GM12874 (cell line): ENCODE results near the gene PCDHGC5.

ENCODE experiments used
- TF ChIP-seq, protein P1 (sequence below): IDR thresholded peaks from 2 replicates; pipeline ENCODE4 v1.5.1; 2011; ENCODE audit warnings: low read depth, mild to moderate bottlenecking, control low read depth, low read length, moderate library complexity; ENCODE audit not compliant: insufficient read depth

Gene PCDHGC5

DNA sequence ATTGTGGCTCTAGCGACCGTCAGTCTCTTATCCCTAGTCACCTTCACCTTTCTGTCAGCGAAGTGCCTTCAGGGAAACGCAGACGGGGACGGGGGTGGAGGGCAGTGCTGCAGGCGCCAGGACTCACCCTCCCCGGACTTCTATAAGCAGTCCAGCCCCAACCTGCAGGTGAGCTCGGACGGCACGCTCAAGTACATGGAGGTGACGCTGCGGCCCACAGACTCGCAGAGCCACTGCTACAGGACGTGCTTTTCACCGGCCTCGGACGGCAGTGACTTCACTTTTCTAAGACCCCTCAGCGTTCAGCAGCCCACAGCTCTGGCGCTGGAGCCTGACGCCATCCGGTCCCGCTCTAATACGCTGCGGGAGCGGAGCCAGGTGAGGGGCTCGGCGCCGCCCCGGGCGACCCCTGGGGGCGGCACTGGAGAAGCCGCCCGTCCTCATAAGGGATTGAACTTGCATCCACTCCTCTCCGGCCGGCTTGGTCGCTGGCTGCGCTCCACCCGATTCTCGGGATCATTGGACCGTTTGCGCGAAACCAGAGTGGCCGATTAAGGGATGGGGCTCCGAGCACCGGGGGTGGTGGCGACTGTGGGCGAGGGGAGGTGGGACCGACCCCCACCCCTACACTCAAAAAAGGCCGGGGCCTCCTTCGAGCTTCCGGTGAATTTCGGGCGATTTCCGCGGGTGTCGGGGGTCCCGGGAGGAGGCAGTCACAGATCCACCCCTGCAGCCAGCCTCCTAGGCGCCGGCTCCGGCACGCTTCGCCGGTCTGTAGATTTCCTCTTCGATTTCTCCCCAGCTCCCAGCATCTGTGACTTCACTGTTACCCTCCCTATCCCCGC, 2.7 kb downstream of the PCDHGC5 start:
- TF ChIP-seq, protein P1, sequence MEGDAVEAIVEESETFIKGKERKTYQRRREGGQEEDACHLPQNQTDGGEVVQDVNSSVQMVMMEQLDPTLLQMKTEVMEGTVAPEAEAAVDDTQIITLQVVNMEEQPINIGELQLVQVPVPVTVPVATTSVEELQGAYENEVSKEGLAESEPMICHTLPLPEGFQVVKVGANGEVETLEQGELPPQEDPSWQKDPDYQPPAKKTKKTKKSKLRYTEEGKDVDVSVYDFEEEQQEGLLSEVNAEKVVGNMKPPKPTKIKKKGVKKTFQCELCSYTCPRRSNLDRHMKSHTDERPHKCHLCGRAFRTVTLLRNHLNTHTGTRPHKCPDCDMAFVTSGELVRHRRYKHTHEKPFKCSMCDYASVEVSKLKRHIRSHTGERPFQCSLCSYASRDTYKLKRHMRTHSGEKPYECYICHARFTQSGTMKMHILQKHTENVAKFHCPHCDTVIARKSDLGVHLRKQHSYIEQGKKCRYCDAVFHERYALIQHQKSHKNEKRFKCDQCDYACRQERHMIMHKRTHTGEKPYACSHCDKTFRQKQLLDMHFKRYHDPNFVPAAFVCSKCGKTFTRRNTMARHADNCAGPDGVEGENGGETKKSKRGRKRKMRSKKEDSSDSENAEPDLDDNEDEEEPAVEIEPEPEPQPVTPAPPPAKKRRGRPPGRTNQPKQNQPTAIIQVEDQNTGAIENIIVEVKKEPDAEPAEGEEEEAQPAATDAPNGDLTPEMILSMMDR: no peak

DNA sequence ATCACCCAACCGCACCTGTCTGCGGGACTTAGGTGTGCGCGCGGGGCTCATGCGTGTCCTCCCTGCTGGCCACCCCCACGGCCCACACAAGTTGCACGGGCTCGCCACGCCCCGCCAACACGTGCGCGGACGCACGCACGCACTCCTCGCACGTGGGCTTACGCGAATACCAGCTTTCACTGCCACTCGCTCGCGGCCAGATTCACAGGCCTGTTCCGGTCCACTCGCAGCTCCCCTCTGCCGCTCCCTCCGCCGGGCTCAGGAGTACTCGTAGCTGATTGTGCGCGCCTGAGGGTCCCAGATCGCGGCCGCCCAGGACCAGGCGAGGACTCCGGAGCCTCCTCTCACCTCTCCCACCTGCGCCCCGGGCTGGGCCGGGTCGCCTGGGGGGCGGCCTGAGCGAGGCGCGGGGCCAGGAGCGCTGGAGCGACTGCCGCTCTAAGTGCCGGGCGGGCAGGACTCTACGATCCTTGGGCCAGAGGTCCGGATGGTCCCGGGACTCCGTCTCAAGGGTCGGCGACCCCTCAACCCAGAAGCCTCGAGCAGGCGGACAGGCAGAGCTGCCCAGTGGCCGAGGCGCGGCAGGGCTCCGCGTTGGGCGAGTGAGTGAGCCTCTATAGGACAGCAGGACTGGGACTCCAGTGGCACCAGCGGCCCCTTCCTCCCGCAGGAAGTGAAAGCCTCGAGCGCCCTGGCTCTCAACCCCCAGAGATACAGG, 3.4 kb downstream of the PCDHGC5 start:
- TF ChIP-seq, protein P1: no peak

DNA sequence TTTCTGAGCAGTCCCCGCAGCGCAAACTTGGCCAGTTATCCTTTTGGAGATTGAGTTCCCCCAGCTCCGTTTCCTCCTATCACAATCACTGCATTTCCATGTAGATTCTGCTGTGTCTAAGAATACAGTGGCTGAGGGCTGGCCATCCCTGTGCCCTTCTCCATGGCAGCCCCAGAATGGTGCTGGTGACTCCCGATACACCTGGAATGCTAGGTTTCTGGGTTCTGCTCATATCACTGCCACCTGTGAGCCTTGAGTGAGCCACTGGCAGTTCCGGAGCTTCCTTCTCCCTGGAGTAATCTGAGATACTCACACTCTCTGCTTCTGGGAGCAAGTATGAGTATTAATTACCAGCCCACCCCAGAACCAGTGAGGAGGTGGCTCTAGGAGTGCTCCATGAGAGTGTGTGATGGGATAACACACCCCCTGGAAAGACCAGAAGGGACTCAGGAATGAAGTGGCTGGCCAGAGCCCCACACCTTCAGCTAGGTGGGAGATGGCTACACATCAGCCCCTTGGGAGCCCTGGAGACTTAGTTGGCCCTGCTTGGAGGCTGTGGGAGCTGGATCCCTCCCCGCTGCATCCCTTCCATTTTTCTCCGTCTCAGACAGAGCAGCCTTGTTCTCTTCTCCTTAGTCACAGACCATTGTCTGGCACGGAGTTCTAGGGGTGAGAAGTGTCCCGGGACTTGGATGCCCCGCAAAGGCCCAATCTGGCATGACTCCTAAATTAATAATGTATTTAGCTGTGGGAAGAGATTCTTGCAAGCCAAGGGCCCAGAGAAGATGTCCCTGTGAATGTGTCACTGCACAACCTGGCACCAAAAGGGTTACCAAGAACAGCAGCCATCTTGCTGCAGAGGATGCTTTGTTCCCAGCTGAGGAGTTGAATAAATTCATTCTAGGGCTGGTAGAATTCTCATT, 4.9 kb downstream of the PCDHGC5 start:
- TF ChIP-seq, protein P1: no peak

DNA sequence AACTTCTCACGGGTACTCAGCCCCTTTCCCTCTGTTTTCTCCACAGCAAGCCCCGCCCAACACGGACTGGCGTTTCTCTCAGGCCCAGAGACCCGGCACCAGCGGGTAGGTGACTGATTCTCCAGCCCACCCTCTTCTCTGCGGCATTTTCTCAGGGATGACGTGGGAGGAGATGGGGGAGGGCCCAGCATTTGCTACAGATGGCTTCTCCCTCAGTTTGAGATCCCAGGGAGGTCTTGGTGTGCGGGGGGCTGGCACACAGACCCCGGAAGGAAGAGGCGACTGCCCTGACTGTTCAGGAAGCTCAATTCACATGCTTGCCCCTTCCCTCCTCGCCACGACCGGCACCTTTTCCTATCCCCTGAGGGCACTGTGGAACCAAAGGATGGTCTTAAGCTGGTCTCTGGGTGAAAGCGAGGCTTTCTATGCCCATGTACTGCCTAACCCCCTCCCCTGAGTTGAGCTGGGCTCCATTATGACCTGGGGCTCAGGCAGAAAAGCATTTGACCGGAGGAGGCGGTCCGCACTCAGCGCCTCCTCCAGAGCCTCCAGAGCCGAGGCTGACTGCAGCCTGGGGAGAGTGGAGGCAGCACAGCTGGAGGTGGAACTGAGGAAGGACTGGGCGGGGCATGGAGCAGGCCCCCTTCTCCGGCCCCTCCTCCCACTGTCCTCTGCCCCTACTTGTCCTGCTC, 6.0 kb downstream of the PCDHGC5 start:
- TF ChIP-seq, protein P1: no peak

DNA sequence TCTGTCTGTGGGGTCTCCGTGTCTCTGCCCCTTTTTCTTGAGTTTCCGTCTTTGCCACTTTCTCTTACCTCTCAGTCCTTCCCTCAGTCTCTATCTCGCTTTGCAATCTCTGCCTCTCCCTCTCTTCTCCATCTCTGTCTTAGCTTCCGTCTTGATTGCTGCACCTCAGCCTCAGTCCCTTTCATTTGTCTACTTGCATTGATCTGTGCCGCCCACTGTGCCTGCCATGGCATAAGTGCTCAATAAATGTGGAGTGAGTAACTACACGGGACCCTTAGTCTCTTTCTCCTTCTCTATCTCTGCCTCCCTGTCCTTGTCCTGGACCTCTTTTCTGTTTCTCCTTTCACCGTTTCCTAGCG, 6.6 kb downstream of the PCDHGC5 start:
- TF ChIP-seq, protein P1: no peak

DNA sequence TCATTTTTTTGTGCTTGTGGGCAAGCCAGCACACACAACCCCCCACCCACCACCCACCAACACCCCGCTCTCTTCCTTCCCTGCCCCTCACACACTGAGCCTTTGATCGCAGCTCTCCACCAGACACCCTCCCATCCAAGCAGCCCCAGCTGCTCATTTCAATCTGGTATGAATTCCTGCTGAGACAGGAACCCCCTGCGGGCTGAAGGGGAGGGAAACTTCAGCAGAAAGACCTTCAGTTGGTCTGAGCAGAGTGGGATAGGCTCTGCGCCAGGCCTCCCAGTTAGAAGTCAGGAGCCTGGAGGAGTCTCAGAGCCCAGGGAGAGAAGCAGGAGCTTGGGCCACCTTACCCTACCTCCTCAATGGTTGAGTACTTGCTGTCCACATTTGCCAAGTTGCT, 7.2 kb downstream of the PCDHGC5 start:
- TF ChIP-seq, protein P1: no peak
